B cell (primary cell): ENCODE data around the gene FBN1. TPM values are rescaled to one million over a fixed set of nuclear protein-coding genes. Genes with fewer than 3 reads are reported as not detected.

Experiments used
- ATAC-seq: fragments of 200-7000 bp; cut with Tn5 transposase; one replicate; pipeline ENCODE4 v1.10.0; 2021; ENCODE audit warnings: low read depth, mild to moderate bottlenecking, moderate number of reproducible peaks, moderate library complexity
- CTCF ChIA-PET: fragments of 350-600 bp; sonication (Branson Sonifier 250); formaldehyde crosslinking; loops from one replicate; lab custom pipeline; 2021; ENCODE audit warnings: antibody characterized with exemption, inconsistent platforms; lab: Charles Lee
- POLR2A ChIA-PET: fragments of 350-600 bp; sonication (Branson Sonifier 250); formaldehyde crosslinking; loops from one replicate; lab custom pipeline; 2021; ENCODE audit warnings: antibody characterized with exemption; lab: Charles Lee
- DNase-seq: peaks from one replicate; pipeline ENCODE4 v3.0.0; 2013
- H2AFZ ChIP-seq: 2 replicates; pipeline ENCODE4 v1.6.1; 2012; ENCODE audit warnings: mild to moderate bottlenecking, low read depth, low read length; ENCODE audit not compliant: insufficient read depth, poor library complexity, severe bottlenecking
- H3K27ac ChIP-seq, 2 donors: 1 replicate in 1 of 2; 2 replicates in 1 of 2; pipeline ENCODE4 v1.5.1; 2012 to 2013; ENCODE audit warnings: low read length in 2 of 2, mild to moderate bottlenecking in 2 of 2, moderate library complexity in 1 of 2
- H3K27me3 ChIP-seq, 4 experiments: fragments of 200-600 bp in 1 of 4; sonication (generic) in 1 of 4; replicated peaks in 1 of 4; 1 replicate in 2 of 4; 2 replicates in 2 of 4; pipeline versions ENCODE4 v1.6.1 to v1.7.0; 2013 to 2016; ENCODE audit warnings: low read length in 3 of 4, mild to moderate bottlenecking in 2 of 4, mixed read lengths in 1 of 4, moderate library complexity in 1 of 4; ENCODE audit not compliant: insufficient read depth in 4 of 4, control insufficient read depth in 3 of 4; ENCODE audit errors: control extremely low read depth in 1 of 4
- H3K36me3 ChIP-seq, 2 experiments: replicated peaks in 1 of 2; 1 replicate in 1 of 2; 2 replicates in 1 of 2; pipeline versions ENCODE4 v1.6.1 to v1.7.1; 2013; ENCODE audit warnings: low read length in 1 of 2; ENCODE audit not compliant: insufficient read depth in 2 of 2, control insufficient read depth in 1 of 2; ENCODE audit errors: control extremely low read depth in 1 of 2, extremely low read depth in 1 of 2
- H3K4me1 ChIP-seq, 2 donors: fragments of 200-600 bp in 1 of 2; sonication (generic) in 1 of 2; 1 replicate in 1 of 2; 2 replicates in 1 of 2; pipeline versions ENCODE4 v1.5.1 to v1.6.1; 2013 to 2017; ENCODE audit warnings: low read length in 2 of 2; ENCODE audit not compliant: control insufficient read depth in 2 of 2, insufficient read depth in 2 of 2
- H3K4me2 ChIP-seq: replicated peaks from 2 replicates; pipeline ENCODE3; 2012; ENCODE audit warnings: mild to moderate bottlenecking, low read depth, low read length; ENCODE audit not compliant: poor library complexity, severe bottlenecking
- H3K4me3 ChIP-seq, 5 experiments: fragments of 200-600 bp in 1 of 5; sonication (generic) in 1 of 5; 1 replicate in 3 of 5; 2 replicates in 2 of 5; pipeline versions ENCODE4 v1.5.1 to v1.7.0; 2011 to 2016; ENCODE audit warnings: low read length in 4 of 5, mild to moderate bottlenecking in 4 of 5, low read depth in 2 of 5, control low read depth in 1 of 5, moderate library complexity in 1 of 5; ENCODE audit not compliant: insufficient read depth in 1 of 5; ENCODE audit errors: control extremely low read depth in 1 of 5, extremely low read depth in 1 of 5
- H3K79me2 ChIP-seq: fragments of 200-600 bp; sonication (generic); one replicate; pipeline ENCODE4 v1.6.0; 2016; ENCODE audit warnings: low read length; ENCODE audit not compliant: control insufficient read depth, insufficient read depth
- H3K9ac ChIP-seq: fragments of 200-600 bp; sonication (generic); 2 replicates; pipeline ENCODE4 v1.6.1; 2017; ENCODE audit warnings: mild to moderate bottlenecking, low read length, moderate library complexity
- H3K9me3 ChIP-seq, 3 donors: one replicate each; pipeline versions ENCODE4 v1.6.1 to v1.7.1; 2013; ENCODE audit warnings: low read length in 2 of 3; ENCODE audit not compliant: control insufficient read depth in 2 of 3, insufficient read depth in 1 of 3; ENCODE audit errors: control extremely low read depth in 1 of 3
- H4K20me1 ChIP-seq: 2 replicates; pipeline ENCODE4 v1.6.0; 2012; ENCODE audit warnings: mild to moderate bottlenecking, low read length; ENCODE audit not compliant: insufficient read depth, control insufficient read depth, poor library complexity, severe bottlenecking
- H3K27ac Mint-ChIP-seq: one replicate; pipeline ENCODE4 v1.8.0; 2021; ENCODE audit warnings: mixed read lengths
- H3K27me3 Mint-ChIP-seq: one replicate; pipeline ENCODE4 v1.8.0; 2021; ENCODE audit warnings: mixed read lengths
- H3K4me1 Mint-ChIP-seq: one replicate; pipeline ENCODE4 v1.8.0; 2021; ENCODE audit warnings: mixed read lengths
- H3K4me3 Mint-ChIP-seq: one replicate; pipeline ENCODE4 v1.8.0; 2021; ENCODE audit warnings: mixed read lengths
- H3K9me3 Mint-ChIP-seq: one replicate; pipeline ENCODE4 v1.8.0; 2022; ENCODE audit warnings: mixed read lengths; ENCODE audit not compliant: insufficient read depth
- CTCF ChIP-seq: fragments of 200-600 bp; IDR thresholded peaks from one replicate; pipeline ENCODE4 v1.8.0; 2022; ENCODE audit warnings: antibody characterized with exemption, mild to moderate bottlenecking
- EZH2 ChIP-seq: IDR thresholded peaks from 2 replicates; pipeline ENCODE4 v1.6.1; 2012; ENCODE audit warnings: borderline replicate concordance, low read depth, mild to moderate bottlenecking, moderate library complexity, low read length; ENCODE audit not compliant: insufficient read depth, poor library complexity, severe bottlenecking
- WGBS: methylation state at CpG from one replicate; pipeline ENCODE4 v1.1.5; 2013; ENCODE audit warnings: missing lambda C conversion rate; ENCODE audit not compliant: insufficient coverage; 5-methylcytosine and 5-hydroxymethylcytosine counted together
- intact Hi-C: fragments of 100-400 bp; cut with micrococcal nuclease; formaldehyde crosslinking; loops from one replicate; pipeline ENCODE4 v1.10.0; 2022
- polyA plus RNA-seq: library from polyadenylated mRNA; depleted of rRNA; stranded (reverse); fragments of >200 nt; gene quantifications from 2 replicates; pipeline ENCODE4 v1.2.3, GENCODE V29; 2012
- total RNA-seq, 2 donors: library from RNA; stranded (reverse); fragments of 120-200 nt in 1 of 2; gene quantifications; 1 replicate in 1 of 2; 2 replicates in 1 of 2; pipeline versions ENCODE4 v1.2.3 to v1.2.4, GENCODE V29; 2013 to 2022

The FBN1 gene
- total and polyA plus RNA-seq, 2 donors (not counting 1 experiment from before 2014, with no cell fraction given): 0.15 to 0.25 TPM

- H3K4me2 ChIP-seq: no peak overlapping the region
- intact Hi-C loops: no loop called here
- H3K9me3 ChIP-seq: no peaks in the 10 kb centered on the region
- no peak overlapping the region for H2AFZ ChIP-seq
- no peaks in the 10 kb centered on the region for H3K4me1 Mint-ChIP-seq
- 80% methylated on average over 1 of the region's 2 CpGs for WGBS
- H3K9me3 Mint-ChIP-seq: no peaks in the 10 kb centered on the region
- POLR2A ChIA-PET: no interaction called here
- TF ChIP-seq EZH2 (no peak), CTCF (no peak)
- CTCF ChIA-PET: interaction anchor here (0.6 kb wide), 1 partner anchor 21 kb away, joined by 5 read pairs; no protein-coding TSS in a partner anchor
- no peaks in the 10 kb centered on the region for H3K79me2 ChIP-seq
- H3K9ac ChIP-seq: no peak overlapping the region
- DNase-seq (no peak), ATAC-seq (no peak)
- no peaks in the 10 kb centered on the region for H4K20me1 ChIP-seq
- no peak overlapping the region for H3K4me3 ChIP-seq
- peaks cover 7% of the 10 kb centered on the region for H3K27me3 Mint-ChIP-seq
- no peak overlapping the region for H3K27ac ChIP-seq
- H3K36me3 ChIP-seq: no peaks in the 10 kb centered on the region
- H3K27me3 ChIP-seq: no peaks in the 10 kb centered on the region
- H3K4me1 ChIP-seq: no peaks in the 10 kb centered on the region
- H3K27ac Mint-ChIP-seq: no peak overlapping the region
- no peak overlapping the region for H3K4me3 Mint-ChIP-seq
These were observed 262.5 kb downstream of the FBN1 start for GRCh38 chr15:48383031-48383430.

DNA sequence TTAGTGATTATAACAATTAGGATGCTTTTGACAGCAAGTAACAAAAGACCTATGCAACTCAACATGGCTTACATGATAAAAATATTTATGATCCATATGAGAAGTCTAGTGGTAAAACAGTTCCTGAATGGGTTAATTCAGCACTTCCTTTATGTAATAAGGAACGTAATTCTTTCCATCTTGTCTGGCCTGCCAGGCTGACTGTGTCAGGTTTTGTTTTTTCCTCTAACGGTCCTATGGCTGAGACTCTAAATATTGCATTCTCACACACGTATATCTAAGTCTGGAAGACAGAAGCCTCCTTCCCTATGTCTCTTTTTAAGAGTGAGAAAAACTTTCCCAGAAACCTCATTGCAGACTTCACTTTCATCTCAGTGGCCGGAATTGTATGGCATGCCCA is 263.6 kb downstream of the FBN1 start:
- no peaks in the 10 kb centered on the region for H3K9me3 ChIP-seq
- peaks cover 7% of the 10 kb centered on the region for H3K27me3 Mint-ChIP-seq
- intact Hi-C loops: no loop called here
- H3K27ac Mint-ChIP-seq: no peak overlapping the region
- H3K9me3 Mint-ChIP-seq: no peaks in the 10 kb centered on the region
- H3K27ac ChIP-seq: no peak overlapping the region
- no CpG with 5 or more reads among the region's 4 CpGs for WGBS
- H3K4me3 Mint-ChIP-seq: no peak overlapping the region
- no peak for DNase-seq
- H3K4me1 Mint-ChIP-seq: no peaks in the 10 kb centered on the region
- H3K27me3 ChIP-seq: no peaks in the 10 kb centered on the region
- no peaks in the 10 kb centered on the region for H3K4me1 ChIP-seq
- no peaks in the 10 kb centered on the region for H4K20me1 ChIP-seq
- no peak overlapping the region for H2AFZ ChIP-seq
- no peaks in the 10 kb centered on the region for H3K79me2 ChIP-seq
- no peak overlapping the region for H3K4me2 ChIP-seq
- no peaks in the 10 kb centered on the region for H3K36me3 ChIP-seq
- no peak for TF ChIP-seq EZH2
- TF ChIP-seq CTCF: no peak
- POLR2A ChIA-PET: no interaction called here
- ATAC-seq: no peak
- H3K4me3 ChIP-seq: no peak overlapping the region
- CTCF ChIA-PET: no interaction called here
- no peak overlapping the region for H3K9ac ChIP-seq
